Heart right ventricle (tissue), 16 donors: ENCODE measurements around the gene UBIAD1. TPM values are rescaled to one million over a fixed set of nuclear protein-coding genes. Genes with fewer than 3 reads are reported as not detected.

Source experiments
- ATAC-seq, 8 donors: fragments of 200-7000 bp; cut with Tn5 transposase; one replicate each; pipeline ENCODE4 v1.9.1; 2020; ENCODE audit warnings: mild to moderate bottlenecking in 8 of 8, moderate library complexity in 8 of 8, moderate number of reproducible peaks in 1 of 8
- DNase-seq, 2 donors: peaks; one replicate each; pipeline ENCODE4 v3.0.0-alpha.2; 2020
- H3K27ac ChIP-seq, 10 donors: fragments of 200-600 bp; sonication (generic) in 2 of 10; one replicate each; pipeline versions ENCODE4 v1.5.0 to v1.8.0; 2020 to 2022; ENCODE audit warnings: mild to moderate bottlenecking in 3 of 10
- H3K27me3 ChIP-seq, 7 donors: fragments of 200-600 bp; one replicate each; pipeline ENCODE4 v1.8.0; 2021 to 2022; ENCODE audit warnings: mild to moderate bottlenecking in 2 of 7
- H3K36me3 ChIP-seq, 9 donors: fragments of 200-600 bp; sonication (generic) in 1 of 9; one replicate each; pipeline versions ENCODE4 v1.5.0 to v1.8.0; 2020 to 2022; ENCODE audit warnings: mild to moderate bottlenecking in 2 of 9
- H3K4me1 ChIP-seq, 9 donors: fragments of 200-600 bp; sonication (generic) in 1 of 9; one replicate each; pipeline versions ENCODE4 v1.5.0 to v1.8.0; 2020 to 2022; ENCODE audit warnings: mild to moderate bottlenecking in 4 of 9
- H3K4me3 ChIP-seq, 10 donors: fragments of 200-600 bp; sonication (generic) in 2 of 10; one replicate each; pipeline versions ENCODE4 v1.5.0 to v1.8.0; 2020 to 2022; ENCODE audit warnings: mild to moderate bottlenecking in 7 of 10, moderate library complexity in 2 of 10
- H3K9me3 ChIP-seq, 11 donors: fragments of 200-600 bp in 10 of 11; sonication (generic) in 2 of 11; one replicate each; pipeline versions ENCODE4 v1.5.0 to v1.8.0; 2013 to 2022; ENCODE audit warnings: mild to moderate bottlenecking in 2 of 11, control low read depth in 1 of 11, moderate library complexity in 1 of 11
- WGBS, 2 donors: extraction: QIAGEN DNeasy Blood & Tissue Kit; methylation state at CpG; one replicate each; pipeline ENCODE4 v1.1.7; 2013; ENCODE audit warnings: inconsistent platforms in 1 of 2; 5-methylcytosine and 5-hydroxymethylcytosine counted together
- intact Hi-C, 10 donors: fragments of 100-400 bp; cut with DNase I; formaldehyde crosslinking; loops; one replicate each; pipeline versions ENCODE4 v1.11.1 to v1.14.2; 2022
- polyA plus RNA-seq, 2 donors: library from polyadenylated mRNA; stranded (reverse); fragments of 200-250 nt; gene quantifications; one replicate each; pipeline ENCODE4 v1.2.3, GENCODE V29; 2013
- total RNA-seq, 10 donors: library from RNA; stranded (reverse); fragmentation: NEBNext Ultra II Directional in 3 of 10; extraction: Animal tissue kit (Norgen Biotek cat#: 25700) in 3 of 10; gene quantifications; one replicate each; pipeline versions ENCODE4 v1.2.1 to v1.2.4, GENCODE V29; 2021 to 2023
- TF ChIP-seq, protein P1 (sequence below), 9 donors: fragments of 200-600 bp; sonication (generic) in 2 of 9; IDR thresholded peaks; one replicate each; pipeline versions ENCODE4 v1.5.0 to v1.8.0; 2021 to 2022; ENCODE audit warnings: antibody characterized with exemption in 9 of 9, mild to moderate bottlenecking in 5 of 9, moderate library complexity in 1 of 9
- donor health status: Arrhythmogenic right ventricular cardiomyopathy.
- donor health status: ischemic (EF 13 %, LVEDD 7.1; RV severe dilation, severe dysfunction).
- donor health status: healthy with polysubstance abuse.
- donor health status: DM: no; HTN: yes; CAD: no.
- donor health status: DM: no; HTN: no; CAD: no.
- donor health status: ischemic (EF 25% LVEDD 6.9; RV normal size, moderate dysfunction).
- donor health status: ischemic (EF 25% LVEDD 5.7; RV mildly dilated, moderate dysfunction).
- donor health status: healthy.
- donor health status: DM: yes; HTN: yes; CAD: no.
- donor health status: Ischemic cardiomyopathy.
- donor health status: ischemic (EF 35%, LVEDD 5.7; RV mildly dilated, moderate dysfunction).
- donor health status: nonischemic (EF 11% LVEDD 7.7; RV severe dilation, severe dysfunction).
- donor health status: DM: yes; HTN: yes; CAD: no.
- donor health status: PGD.
- donor health status: ischemic (EF 29% LVEDD 5.4; RV normal size, mild dysfunction).
- donor health status: nonischemic (EF 23%, LVEDD 6.1; RV moderate dilation, normal function).

UBIAD1 gene
- total and polyA plus RNA-seq, 12 donors = 4.9 to 17.4 (median 11.6) TPM

GRCh38 chr1:11233208-11233607, 39.8 kb upstream of the UBIAD1 start:
- Histone ChIP-seq H3K27ac (no peak overlapping the region), H3K9me3 (no peaks in the 10 kb centered on the region), H3K36me3 (peaks cover 5 to 100% (median 74%) of the 10 kb centered on the region in 9 donors), H3K4me3 (no peak overlapping the region), H3K4me1 (peaks cover 0 to 16% (median 9%) of the 10 kb centered on the region in 9 donors), H3K27me3 (no peaks in the 10 kb centered on the region)
- ATAC-seq (no peak), DNase-seq (no peak)
- TF ChIP-seq, protein P1, sequence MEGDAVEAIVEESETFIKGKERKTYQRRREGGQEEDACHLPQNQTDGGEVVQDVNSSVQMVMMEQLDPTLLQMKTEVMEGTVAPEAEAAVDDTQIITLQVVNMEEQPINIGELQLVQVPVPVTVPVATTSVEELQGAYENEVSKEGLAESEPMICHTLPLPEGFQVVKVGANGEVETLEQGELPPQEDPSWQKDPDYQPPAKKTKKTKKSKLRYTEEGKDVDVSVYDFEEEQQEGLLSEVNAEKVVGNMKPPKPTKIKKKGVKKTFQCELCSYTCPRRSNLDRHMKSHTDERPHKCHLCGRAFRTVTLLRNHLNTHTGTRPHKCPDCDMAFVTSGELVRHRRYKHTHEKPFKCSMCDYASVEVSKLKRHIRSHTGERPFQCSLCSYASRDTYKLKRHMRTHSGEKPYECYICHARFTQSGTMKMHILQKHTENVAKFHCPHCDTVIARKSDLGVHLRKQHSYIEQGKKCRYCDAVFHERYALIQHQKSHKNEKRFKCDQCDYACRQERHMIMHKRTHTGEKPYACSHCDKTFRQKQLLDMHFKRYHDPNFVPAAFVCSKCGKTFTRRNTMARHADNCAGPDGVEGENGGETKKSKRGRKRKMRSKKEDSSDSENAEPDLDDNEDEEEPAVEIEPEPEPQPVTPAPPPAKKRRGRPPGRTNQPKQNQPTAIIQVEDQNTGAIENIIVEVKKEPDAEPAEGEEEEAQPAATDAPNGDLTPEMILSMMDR (IDR thresholded peaks at IDR 0.05) = no peak
- WGBS, 2 donors = 97 to 98% methylated on average over 2 of the region's 2 CpGs
- intact Hi-C loops = loop anchor here in 2 of 10 donors (10.0 kb wide), 1 partner anchor 198 kb away; no protein-coding TSS in a partner anchor

- TF ChIP-seq, protein P1 (IDR thresholded peaks at IDR 0.05) = no peak
- peak in 6 of 8 donors; percentile 11 to 47 (median 25) for ATAC-seq
- Histone ChIP-seq H3K4me1 (peaks cover 0 to 16% (median 9%) of the 10 kb centered on the region in 9 donors), H3K9me3 (no peaks in the 10 kb centered on the region), H3K27me3 (no peaks in the 10 kb centered on the region), H3K27ac (peak overlapping the region in 8 of 10 donors; percentile 1 to 65 (median 44)), H3K36me3 (peaks cover 0 to 100% (median 65%) of the 10 kb centered on the region in 9 donors), H3K4me3 (no peak overlapping the region)
- DNase-seq = no peak
- intact Hi-C loops = loop anchor here in 4 of 10 donors (2.0 to 10.0 kb wide), 3 partner anchors 203 to 405 kb away; no protein-coding TSS in a partner anchor
- 52 to 58% methylated on average over 6 of the region's 6 CpGs for WGBS, 2 donors
These were observed 35.6 kb upstream of the UBIAD1 start for GRCh38 chr1:11237356-11237755.

DNA sequence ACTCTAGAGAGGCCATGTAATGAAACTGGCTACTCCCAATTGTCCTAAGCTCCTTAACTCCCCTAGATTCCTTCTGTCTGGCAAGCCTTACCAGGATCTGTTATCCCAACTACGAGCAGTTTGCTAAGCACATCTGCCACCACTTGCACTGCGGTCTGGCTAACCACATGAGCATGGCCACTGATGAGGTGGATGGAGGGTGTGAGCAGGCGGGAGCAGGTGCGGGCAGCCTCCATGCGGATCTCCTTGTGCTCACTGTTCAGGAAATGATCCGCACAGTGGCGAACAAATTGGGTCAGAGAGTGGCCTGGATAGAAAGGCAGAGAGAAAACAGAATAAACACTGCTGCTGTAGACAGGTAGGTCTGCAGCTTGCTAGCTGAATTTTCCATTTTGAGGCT, 34.7 kb upstream of the UBIAD1 start:
- no peak for DNase-seq
- Histone ChIP-seq H3K27ac (no peak overlapping the region), H3K4me3 (no peak overlapping the region), H3K9me3 (no peaks in the 10 kb centered on the region), H3K36me3 (peaks cover 0 to 100% (median 63%) of the 10 kb centered on the region in 9 donors), H3K4me1 (peaks cover 0 to 16% (median 9%) of the 10 kb centered on the region in 9 donors), H3K27me3 (no peaks in the 10 kb centered on the region)
- TF ChIP-seq, protein P1 (IDR thresholded peaks at IDR 0.05) = no peak
- ATAC-seq = no peak
- intact Hi-C loops = loop anchor here in 3 of 10 donors (5.0 to 10.0 kb wide), 2 partner anchors 204 to 404 kb away; no protein-coding TSS in a partner anchor
- 94 to 95% methylated on average over 7 of the region's 7 CpGs for WGBS, 2 donors

DNA sequence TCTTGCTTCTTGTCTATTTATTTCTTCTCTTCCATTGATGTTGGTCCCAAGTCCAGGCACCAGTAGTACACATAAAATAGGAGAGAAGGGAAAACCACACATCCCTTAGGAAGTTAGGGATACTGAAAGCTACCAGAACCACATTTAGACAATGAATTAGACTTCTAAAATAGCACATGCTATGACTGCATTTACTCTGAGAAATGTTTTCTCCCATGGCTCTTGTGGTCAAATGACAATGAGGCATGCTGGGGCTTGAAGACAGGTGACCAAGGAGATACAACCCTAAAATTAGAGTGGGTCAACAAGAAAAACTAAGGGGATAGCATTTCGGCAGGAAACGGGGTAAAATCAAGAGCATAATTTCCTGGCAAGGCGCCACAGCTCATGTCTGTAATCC, 27.8 kb upstream of the UBIAD1 start:
- H3K27ac ChIP-seq = no peak overlapping the region
- WGBS, 2 donors = 79 to 93% methylated on average over 3 of the region's 3 CpGs
- intact Hi-C loops = loop anchor here in 1 of 10 donors (2.0 kb wide), 1 partner anchor 398 kb away; no protein-coding TSS in a partner anchor

More for the DNA sequence above, 27.8 kb upstream of the UBIAD1 start:
- TF ChIP-seq, protein P1 (IDR thresholded peaks at IDR 0.05) = no peak
- peaks cover 0 to 89% (median 57%) of the 10 kb centered on the region in 9 donors for H3K36me3 ChIP-seq
- ATAC-seq = no peak
- H3K4me1 ChIP-seq = no peaks in the 10 kb centered on the region
- H3K4me3 ChIP-seq = no peak overlapping the region
- no peaks in the 10 kb centered on the region for H3K27me3 ChIP-seq
- DNase-seq = no peak
- H3K9me3 ChIP-seq = no peaks in the 10 kb centered on the region
